Suprapubic skin (tissue), 4 donors: ENCODE data around the gene TRMT11. TPM values are rescaled to one million over a fixed set of nuclear protein-coding genes. Genes with fewer than 3 reads are reported as not detected.
"Not testable (repeated sequence)": the region's sequence is repeated elsewhere in the genome, so short reads cannot be mapped to it uniquely, and the experiment has no call there.

Source experiments
- DNase-seq, 2 donors: peaks; one replicate each; pipeline ENCODE4 v3.0.0-alpha.2; 2019; ENCODE audit warnings: low spot score in 2 of 2
- H3K27ac ChIP-seq: fragments of 200-600 bp; sonication (generic); one replicate; pipeline ENCODE4 v1.5.1; 2019
- H3K27me3 ChIP-seq: fragments of 200-600 bp; sonication (generic); one replicate; pipeline ENCODE4 v1.5.1; 2019
- H3K36me3 ChIP-seq: fragments of 200-600 bp; sonication (generic); one replicate; pipeline ENCODE4 v1.5.1; 2019
- H3K4me1 ChIP-seq: fragments of 200-600 bp; sonication (generic); one replicate; pipeline ENCODE4 v1.5.1; 2019
- H3K4me3 ChIP-seq: fragments of 200-600 bp; sonication (generic); one replicate; pipeline ENCODE4 v1.5.1; 2019; ENCODE audit warnings: mild to moderate bottlenecking
- H3K9me3 ChIP-seq: fragments of 200-600 bp; sonication (generic); one replicate; pipeline ENCODE4 v1.5.1; 2019
- EP300 ChIP-seq: sonication (generic); formaldehyde crosslinking; IDR thresholded peaks from one replicate; pipeline ENCODE4 v1.6.1; 2017; ENCODE audit warnings: antibody characterized with exemption
- POLR2A ChIP-seq, 2 donors: fragments of 450-650 bp; IDR thresholded peaks; one replicate each; pipeline ENCODE4 v1.6.1; 2017; ENCODE audit warnings: antibody characterized with exemption in 2 of 2, mild to moderate bottlenecking in 2 of 2, moderate library complexity in 2 of 2
- POLR2AphosphoS5 ChIP-seq, 3 donors: sonication (generic); formaldehyde crosslinking; IDR thresholded peaks; one replicate each; pipeline ENCODE4 v1.6.1; 2017; ENCODE audit warnings: antibody characterized with exemption in 3 of 3
- WGBS: methylation state at CpG from one replicate; pipeline ENCODE4 v1.1.5; 2018; 5-methylcytosine and 5-hydroxymethylcytosine counted together
- total RNA-seq, 4 donors: library from RNA; depleted of rRNA; stranded (reverse); fragments of >200 nt; gene quantifications; one replicate each; pipeline ENCODE4 v1.1.0, GENCODE V29; 2016
- TF ChIP-seq, protein P1 (sequence below), 2 donors: fragments of 200-600 bp in 1 of 2; fragments of 450-650 bp in 1 of 2; sonication (generic) in 1 of 2; IDR thresholded peaks; one replicate each; pipeline ENCODE4 v1.5.1; 2016 to 2019; ENCODE audit warnings: antibody characterized with exemption in 2 of 2, mild to moderate bottlenecking in 1 of 2, moderate library complexity in 1 of 2

TRMT11 gene
- total RNA-seq, 4 donors from 2014 or later: 6.6 to 28.4 (median 11.1) TPM

- peak overlapping the region; percentile 35 for H3K27ac ChIP-seq
- WGBS: 40% methylated on average over 4 of the region's 4 CpGs
These were observed 67.9 kb downstream of the TRMT11 start for GRCh38 chr6:126054258-126054702.

GRCh38 chr6:126054802-126055201 lies 68.5 kb downstream of the TRMT11 start:
- no peak for TF ChIP-seq POLR2A (IDR thresholded peaks at IDR 0.05)
- Histone ChIP-seq H3K4me1 (peaks cover 16% of the 10 kb centered on the region), H3K4me3 (no peak overlapping the region), H3K27me3 (no peaks in the 10 kb centered on the region), H3K27ac (peak overlapping the region; percentile 35), H3K36me3 (no peaks in the 10 kb centered on the region), H3K9me3 (no peaks in the 10 kb centered on the region)
- WGBS: 75% methylated on average over 4 of the region's 4 CpGs
- no peak for DNase-seq

More at GRCh38 chr6:126054258-126054702, 67.9 kb downstream of the TRMT11 start:
- Histone ChIP-seq H3K36me3 (no peaks in the 10 kb centered on the region), H3K27me3 (no peaks in the 10 kb centered on the region), H3K4me3 (no peak overlapping the region), H3K4me1 (peaks cover 16% of the 10 kb centered on the region), H3K9me3 (no peaks in the 10 kb centered on the region)
- no peak for DNase-seq
- TF ChIP-seq POLR2A (IDR thresholded peaks at IDR 0.05) (no peak), EP300 (no peak), POLR2AphosphoS5 (IDR thresholded peaks at IDR 0.05) (no peak)
- TF ChIP-seq, protein P1, sequence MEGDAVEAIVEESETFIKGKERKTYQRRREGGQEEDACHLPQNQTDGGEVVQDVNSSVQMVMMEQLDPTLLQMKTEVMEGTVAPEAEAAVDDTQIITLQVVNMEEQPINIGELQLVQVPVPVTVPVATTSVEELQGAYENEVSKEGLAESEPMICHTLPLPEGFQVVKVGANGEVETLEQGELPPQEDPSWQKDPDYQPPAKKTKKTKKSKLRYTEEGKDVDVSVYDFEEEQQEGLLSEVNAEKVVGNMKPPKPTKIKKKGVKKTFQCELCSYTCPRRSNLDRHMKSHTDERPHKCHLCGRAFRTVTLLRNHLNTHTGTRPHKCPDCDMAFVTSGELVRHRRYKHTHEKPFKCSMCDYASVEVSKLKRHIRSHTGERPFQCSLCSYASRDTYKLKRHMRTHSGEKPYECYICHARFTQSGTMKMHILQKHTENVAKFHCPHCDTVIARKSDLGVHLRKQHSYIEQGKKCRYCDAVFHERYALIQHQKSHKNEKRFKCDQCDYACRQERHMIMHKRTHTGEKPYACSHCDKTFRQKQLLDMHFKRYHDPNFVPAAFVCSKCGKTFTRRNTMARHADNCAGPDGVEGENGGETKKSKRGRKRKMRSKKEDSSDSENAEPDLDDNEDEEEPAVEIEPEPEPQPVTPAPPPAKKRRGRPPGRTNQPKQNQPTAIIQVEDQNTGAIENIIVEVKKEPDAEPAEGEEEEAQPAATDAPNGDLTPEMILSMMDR (IDR thresholded peaks at IDR 0.05): no peak

DNA sequence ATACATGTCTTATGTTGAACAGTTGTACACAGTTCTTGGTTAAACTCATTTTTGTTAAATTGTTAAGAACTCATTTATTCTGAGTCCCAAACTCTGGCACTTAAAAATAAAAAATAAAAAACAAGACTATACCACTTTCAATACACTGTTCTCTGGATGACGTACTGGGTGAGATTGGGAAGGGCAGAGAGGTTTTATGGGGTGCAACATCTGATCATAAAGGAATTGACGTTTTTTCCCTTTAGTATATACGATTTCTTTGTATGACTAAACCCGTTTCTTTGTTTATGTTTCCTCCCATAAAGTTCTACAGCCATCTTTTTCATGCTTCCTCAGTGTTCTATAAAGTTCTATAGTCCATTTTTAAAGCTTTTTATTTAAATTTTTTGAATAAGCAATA lies 69.1 kb downstream of the TRMT11 start:
- H3K9me3 ChIP-seq: no peaks in the 10 kb centered on the region
- H3K27ac ChIP-seq: peak overlapping the region; percentile 35
- H3K36me3 ChIP-seq: no peaks in the 10 kb centered on the region
- peaks cover 16% of the 10 kb centered on the region for H3K4me1 ChIP-seq
- TF ChIP-seq POLR2A (IDR thresholded peaks at IDR 0.05): no peak
- TF ChIP-seq, protein P1 (IDR thresholded peaks at IDR 0.05): no peak
- TF ChIP-seq EP300: no peak
- no peaks in the 10 kb centered on the region for H3K27me3 ChIP-seq
- no peak for DNase-seq
- no peak overlapping the region for H3K4me3 ChIP-seq
- 97% methylated on average over 4 of the region's 4 CpGs for WGBS

DNA sequence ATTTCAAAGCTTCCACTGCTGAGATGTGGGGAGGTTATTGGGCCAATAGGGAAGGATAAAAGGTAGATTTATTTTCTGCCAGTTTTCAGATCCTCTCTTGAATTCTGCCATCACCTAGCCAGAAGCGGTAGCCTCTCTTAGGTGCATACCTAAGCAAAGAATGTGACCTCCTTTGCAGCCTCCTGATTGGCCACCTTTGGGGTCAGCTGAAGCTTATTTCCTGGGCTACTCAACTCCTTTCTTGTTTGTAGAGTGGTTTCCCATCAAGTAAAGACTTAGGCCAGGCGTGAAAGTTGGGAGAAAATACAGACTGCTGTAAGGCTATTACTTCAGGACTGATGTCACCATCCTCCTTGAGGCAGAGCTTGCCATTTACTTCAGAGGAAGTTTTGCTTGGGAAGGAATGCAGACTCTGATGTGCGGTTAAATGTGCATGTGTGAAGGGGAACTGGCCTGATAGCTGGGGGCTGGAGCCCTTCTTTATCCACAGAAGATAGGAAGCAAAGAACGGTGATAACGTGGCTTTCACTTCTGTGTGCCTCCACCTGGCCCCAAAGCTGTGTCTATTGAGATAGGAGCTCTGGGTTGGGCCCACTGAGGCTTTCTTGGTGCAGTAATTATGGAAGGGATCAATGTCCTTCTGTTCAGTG lies 70.1 kb downstream of the TRMT11 start:
- 95% methylated on average over 5 of the region's 5 CpGs for WGBS
- no peak for TF ChIP-seq POLR2A (IDR thresholded peaks at IDR 0.05)
- TF ChIP-seq POLR2AphosphoS5 (IDR thresholded peaks at IDR 0.05): no peak
- TF ChIP-seq, protein P1 (IDR thresholded peaks at IDR 0.05): no peak
- no peak for TF ChIP-seq EP300
- Histone ChIP-seq H3K4me3 (no peak overlapping the region), H3K27ac (no peak overlapping the region), H3K36me3 (no peaks in the 10 kb centered on the region), H3K4me1 (peaks cover 16% of the 10 kb centered on the region), H3K9me3 (no peaks in the 10 kb centered on the region), H3K27me3 (no peaks in the 10 kb centered on the region)
- no peak for DNase-seq

DNA sequence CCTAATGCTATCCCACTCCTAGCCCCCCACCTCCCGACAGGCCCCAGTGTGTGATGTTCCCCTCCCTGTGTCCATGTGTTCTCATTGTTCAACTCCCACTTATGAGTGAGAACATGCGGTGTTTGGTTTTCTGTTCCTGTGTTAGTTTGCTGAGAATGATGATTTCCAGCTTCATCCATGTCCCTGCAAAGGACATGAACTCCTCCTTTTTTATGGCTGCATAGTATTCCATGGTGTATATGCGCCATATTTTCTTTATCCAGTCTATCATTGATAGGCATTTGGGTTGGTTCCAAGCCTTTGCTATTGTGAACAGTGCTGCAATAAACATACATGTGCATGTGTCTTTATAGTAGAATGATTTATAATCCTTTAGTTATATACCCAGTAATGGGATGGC lies 71.7 kb downstream of the TRMT11 start:
- H3K36me3 ChIP-seq, DNase-seq, H3K27me3 ChIP-seq, H3K9me3 ChIP-seq, H3K27ac ChIP-seq, H3K4me3 ChIP-seq: not testable (repeated sequence)
- WGBS: 93% methylated on average over 3 of the region's 3 CpGs
- peaks cover 16% of the 10 kb centered on the region for H3K4me1 ChIP-seq

GRCh38 chr6:126060400-126060799 lies 74.1 kb downstream of the TRMT11 start:
- 97% methylated on average over 5 of the region's 5 CpGs for WGBS
- Histone ChIP-seq H3K9me3 (no peaks in the 10 kb centered on the region), H3K27me3 (no peaks in the 10 kb centered on the region), H3K4me3 (no peak overlapping the region), H3K27ac (no peak overlapping the region), H3K4me1 (no peaks in the 10 kb centered on the region), H3K36me3 (no peaks in the 10 kb centered on the region)
- DNase-seq: no peak
- no peak for TF ChIP-seq POLR2A (IDR thresholded peaks at IDR 0.05)
- TF ChIP-seq, protein P1 (IDR thresholded peaks at IDR 0.05): no peak
- TF ChIP-seq EP300: no peak
- no peak for TF ChIP-seq POLR2AphosphoS5 (IDR thresholded peaks at IDR 0.05)
